Stimulated activated CD4-positive, alpha-beta T cell treated with anti-CD3 and anti-CD28 coated beads, Interleukin-1b, Interleukin-23, amount 100 ng/mL, for 1 hour (primary cell): ENCODE data around the gene CNPY1.

Experiments
- DNase-seq, 2 donors: peaks; one replicate each; pipeline ENCODE4 v3.0.0-alpha.2; 2020; ENCODE audit warnings: low read depth in 2 of 2

CNPY1 gene

GRCh38 chr7:155558961-155559360 lies 12.6 kb upstream of the CNPY1 start:
- no peak for DNase-seq

GRCh38 chr7:155558351-155558750 lies 12.0 kb upstream of the CNPY1 start:
- no peak for DNase-seq

GRCh38 chr7:155557778-155558177 lies 11.4 kb upstream of the CNPY1 start:
- no peak for DNase-seq

DNA sequence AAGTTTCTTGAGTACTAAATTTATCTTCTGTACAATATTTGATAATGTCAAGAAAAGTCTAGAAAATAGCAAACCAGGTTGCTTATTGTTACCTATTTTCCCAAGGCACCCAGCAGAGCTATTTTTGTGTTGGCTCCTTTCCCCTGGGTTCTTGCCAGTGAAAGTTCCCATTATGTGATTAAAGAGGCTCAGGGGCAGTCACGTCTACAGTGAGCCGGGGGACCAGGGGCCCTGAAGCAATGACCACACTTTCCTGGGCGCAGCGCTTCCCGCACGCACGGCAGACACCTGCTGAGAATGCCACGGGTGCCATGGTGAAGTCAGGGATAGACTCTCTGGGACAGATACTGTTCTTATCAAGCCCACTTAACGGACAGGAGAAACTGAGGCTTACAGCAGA lies 10.4 kb upstream of the CNPY1 start:
- no peak for DNase-seq

DNA sequence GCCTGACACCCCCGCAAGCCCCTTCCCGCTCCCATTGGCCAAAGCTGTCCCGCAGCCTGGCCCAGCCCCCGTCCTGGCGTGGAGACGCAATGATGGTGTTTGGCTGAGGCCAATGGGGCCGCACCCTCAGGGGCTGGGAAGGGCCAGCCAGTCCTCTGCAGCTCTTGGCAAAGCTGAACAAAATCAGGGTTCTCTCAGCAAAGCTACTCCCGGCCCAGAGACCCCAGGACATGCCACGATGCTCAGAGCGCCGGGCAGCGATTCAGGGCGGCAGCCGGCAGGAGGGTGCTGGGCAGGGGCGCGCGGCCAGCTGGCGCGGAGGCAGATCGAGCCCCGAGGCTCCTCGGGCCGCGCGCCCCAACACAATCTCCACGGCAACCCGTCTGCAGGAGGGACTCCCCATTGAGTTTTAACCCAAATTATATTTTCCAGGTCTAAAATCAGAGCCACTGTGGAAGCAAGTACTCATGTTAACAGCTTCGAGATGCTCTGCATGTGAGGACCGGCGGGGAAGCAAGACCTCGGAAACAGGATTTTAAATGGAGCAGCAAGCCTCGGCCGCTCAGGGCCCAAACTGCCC lies 8.8 kb upstream of the CNPY1 start:
- DNase-seq, result no peak

DNA sequence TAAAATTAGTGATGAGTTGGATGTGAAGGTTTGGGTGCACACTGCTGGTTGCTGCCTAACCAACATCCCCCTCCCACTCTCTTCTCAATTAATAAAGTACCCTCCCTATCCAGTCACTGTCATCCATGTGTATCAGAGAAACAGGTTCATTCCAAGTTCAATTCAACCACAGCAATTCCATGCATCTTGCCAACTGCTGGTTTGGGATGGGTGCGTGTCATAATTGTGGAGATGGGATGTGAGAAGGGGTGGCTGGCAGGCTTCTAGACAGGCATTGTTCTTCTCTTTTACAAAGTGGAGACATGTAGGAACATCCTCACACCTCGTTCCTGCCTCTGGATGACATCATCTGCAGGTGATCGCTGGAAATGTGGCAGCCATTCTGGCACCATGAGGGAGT lies 7.5 kb upstream of the CNPY1 start:
- DNase-seq, result no peak

- no peak for DNase-seq
These were observed 5.6 kb upstream of the CNPY1 start for GRCh38 chr7:155551785-155552611.

- no peak for DNase-seq
These were observed 4.6 kb upstream of the CNPY1 start for GRCh38 chr7:155550916-155551315.

- no peak for DNase-seq
These were observed 2.9 kb upstream of the CNPY1 start for GRCh38 chr7:155549226-155549625.

DNA sequence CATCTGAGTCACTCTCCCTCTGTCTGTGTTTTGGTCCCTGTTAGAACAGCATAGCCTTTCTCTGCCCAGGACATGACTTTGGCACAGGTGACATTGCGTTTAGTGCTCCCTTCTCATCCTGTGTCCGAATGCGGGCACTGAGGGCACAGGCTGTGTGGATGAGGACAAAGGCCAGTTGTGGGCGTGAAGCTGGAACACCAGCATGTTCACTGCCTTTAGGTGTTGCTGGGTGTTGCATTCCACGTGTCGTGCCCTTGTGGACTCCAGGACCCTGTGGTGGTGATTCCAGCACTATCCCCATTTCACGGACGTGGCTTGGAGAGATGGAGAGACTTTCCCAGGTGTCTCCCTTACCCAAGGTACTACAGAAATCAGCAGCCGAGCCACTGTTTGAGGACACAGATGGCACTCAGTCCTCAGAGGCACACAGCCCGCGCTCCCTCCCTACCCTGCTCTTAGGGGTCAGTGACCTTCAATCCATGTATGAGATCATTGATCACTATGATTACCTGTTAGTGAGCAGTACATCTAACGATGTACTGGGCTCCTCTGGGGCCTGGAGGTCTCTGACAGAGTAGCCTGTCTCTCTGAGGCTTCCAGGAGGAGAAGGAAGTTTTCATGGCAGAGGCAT lies 917 bp upstream of the CNPY1 start:
- no peak for DNase-seq

DNA sequence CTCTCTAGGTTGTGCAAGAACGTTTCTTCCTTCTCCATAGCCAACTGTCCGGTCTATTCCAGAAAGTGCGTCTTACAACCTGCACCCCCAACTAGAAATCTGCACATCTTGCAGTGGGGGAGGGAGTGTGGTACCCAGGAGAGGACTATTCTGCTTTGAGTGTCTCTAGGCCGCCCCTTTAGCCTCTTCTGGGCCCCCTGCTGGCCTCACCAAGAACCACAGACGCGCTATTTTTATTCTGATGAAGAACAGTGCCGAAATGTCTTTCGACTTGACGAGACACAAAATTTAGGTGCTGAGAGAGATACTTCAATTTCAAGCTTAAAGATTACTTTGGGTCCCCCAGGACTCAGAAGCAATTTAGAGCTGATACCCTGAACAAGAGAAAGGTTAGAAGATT lies 1.0 kb downstream of the CNPY1 start:
- no peak for DNase-seq

- DNase-seq, result no peak
These were observed 1.9 kb downstream of the CNPY1 start for GRCh38 chr7:155544485-155544884.

DNA sequence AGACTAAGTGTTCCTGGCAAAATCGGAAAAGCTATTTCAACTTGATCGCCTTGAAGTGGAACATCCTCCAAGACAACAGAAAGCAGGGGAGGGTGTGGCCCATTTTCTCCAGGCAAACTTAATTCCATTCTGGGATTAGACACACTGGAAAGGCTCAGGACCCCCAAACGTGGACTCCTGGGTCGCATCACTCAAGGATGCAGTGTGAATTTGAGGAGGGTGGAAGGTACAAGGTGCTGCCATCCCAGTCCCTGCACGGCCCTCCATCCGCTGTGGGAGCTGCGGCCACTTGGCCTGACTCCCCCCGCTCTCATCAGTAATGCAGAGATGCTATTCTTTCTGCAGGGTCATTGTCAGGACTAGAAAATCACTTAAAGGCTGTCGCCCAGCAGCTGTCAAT lies 2.4 kb downstream of the CNPY1 start:
- DNase-seq, result no peak

DNA sequence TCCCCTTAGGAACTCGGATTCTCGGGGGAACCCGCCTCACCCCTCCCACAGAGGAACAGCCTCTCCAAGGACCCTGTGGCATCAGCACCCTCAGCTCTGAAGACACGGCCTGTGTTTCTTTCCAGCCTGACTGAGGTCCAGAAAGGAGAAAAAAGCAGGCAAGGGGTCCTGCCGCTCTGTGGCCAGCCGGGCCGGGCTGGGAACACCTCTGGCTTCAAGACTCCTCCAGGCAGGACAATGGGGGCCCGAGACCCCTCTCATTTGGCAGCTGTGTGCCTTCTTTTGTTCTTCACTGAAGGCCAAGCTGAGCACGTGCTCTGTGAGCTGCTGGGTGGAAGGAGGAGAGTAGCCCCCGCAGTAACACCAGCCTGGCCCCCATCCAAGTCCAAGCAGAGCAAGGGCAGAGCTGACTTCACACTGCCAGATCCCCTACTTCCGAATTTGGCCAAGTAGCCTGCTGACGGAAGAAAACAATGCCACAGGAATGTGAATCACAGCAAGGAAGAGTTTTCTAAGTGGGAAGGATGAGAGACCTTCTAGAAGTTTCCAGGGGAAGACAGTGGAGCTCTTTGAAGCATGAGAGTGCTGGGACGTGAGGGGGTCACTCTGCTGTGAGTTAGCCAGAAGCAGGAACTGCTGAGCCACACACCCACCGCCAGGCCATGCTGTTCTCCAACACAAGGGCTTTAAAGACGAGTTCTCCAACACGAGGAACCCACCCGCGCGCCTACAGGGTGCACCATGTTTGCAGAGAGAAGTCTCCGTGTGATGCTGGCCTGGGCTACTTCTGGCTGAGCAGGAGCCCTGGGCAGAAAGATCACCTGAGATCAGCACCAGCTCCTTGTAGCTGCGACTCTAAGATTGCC lies 3.1 kb downstream of the CNPY1 start:
- DNase-seq, result no peak

DNA sequence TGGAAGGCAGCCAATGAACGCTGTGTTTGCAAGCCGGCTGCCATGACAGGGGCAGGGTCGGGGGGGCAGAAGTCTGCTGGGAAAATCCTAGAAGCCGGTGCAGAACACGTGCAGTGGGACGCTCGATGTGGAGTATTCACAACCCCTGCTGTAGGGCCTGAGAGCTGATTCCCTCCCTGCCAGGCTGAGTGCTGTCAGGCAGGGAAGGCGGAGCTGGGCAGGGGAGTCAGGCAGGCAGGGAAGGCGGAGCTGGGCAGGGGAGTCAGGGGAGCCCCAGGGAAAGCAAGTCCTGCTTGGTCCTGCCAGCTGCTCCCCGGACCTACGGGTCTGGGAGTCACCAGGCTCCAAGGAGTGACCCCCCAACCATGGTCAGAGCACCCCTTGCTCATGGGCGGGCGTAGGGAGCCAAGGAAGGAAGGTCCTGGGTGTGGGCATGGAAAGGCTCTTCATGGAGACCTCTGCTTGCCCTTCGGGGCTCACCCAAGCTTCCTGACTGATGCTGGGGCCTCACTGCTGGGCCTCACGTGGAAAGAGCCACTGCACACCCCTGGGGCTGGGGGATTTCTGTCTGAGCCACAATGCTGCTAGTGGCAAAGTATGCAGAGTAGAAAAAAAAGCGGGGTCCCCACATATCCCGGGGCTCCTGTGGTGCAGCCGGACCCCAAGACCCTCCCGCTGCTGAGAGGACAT lies 4.2 kb downstream of the CNPY1 start:
- no peak for DNase-seq

DNA sequence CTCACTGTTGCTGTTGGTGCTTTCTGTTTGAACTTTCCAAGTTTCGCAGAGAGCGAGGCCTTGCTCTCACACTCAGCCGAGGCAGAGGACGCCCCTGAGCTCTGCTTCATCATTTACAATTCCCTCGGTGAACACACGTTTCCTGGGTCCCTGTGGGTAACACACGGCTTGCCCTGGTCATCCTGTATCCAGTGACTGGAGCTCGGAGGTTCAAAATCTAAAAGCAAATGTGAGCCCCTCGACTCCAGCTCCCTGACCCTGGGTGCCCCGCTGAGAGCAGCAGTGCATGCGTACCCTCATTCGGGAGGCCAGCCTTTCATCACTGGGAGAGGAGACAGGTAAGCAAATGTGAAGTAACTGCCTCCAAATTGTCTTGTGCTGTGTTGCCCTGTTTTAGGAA lies 5.8 kb downstream of the CNPY1 start:
- no peak for DNase-seq

DNA sequence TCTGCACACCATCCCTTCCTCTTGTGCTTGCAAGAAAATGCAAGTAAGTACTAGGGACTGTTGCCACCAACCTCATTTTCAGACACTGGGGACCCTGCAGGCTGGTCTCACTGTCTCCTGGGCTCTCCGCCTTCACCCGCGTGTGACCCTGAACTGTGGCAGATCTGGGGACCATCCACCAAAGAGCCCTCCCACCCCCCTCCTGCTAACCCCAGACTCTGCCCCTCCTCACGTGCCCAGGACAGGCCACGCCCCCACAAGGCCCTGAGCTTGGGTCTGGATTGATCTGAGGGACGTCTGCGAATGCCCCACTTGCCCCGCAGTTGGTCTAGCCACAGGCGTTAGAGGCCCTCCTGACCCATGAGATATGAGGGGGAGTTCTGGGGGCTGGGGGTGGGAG lies 8.1 kb downstream of the CNPY1 start:
- DNase-seq, result no peak

DNA sequence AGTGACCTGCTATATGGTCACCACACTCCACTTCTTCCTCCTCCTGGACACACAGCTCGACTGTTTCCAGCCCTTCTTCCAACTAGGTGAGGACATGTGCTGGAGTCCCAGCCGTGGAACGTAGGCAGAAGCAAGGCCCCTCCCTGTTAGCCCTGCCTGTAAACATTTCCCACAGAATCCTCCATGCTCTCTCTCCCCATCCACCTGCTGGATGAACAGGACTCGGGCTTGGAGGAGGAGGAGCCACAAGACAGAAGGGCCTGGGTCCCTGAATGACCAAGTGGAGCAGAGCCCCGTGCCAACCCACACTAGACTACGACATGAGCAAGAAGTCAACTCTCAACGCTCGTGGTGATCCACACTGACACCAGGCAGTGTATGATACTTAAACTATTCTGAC lies 9.9 kb downstream of the CNPY1 start:
- no peak for DNase-seq

DNA sequence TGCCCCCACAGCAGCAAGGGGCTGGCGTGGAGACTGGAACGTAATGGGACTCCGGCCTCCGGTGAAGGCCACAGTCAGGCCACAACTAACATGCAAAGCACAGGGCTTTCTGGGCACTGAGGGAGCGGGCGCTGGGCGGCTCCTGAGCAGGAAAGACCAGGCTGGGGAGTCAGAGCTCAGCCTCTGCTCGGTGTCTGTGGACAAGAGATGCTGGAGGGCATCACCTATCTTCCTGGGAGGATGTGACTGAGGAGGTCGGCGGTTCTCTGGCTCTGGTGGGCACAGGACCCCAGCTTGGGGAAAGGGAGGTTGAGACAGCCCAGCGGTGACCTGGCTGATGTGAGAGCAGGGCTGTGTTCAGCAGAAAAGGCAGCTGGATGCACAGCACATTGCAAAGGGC lies 11.7 kb downstream of the CNPY1 start:
- no peak for DNase-seq

- DNase-seq, result no peak
These were observed 12.3 kb downstream of the CNPY1 start for GRCh38 chr7:155533827-155534690.
